DOHH2 (cell line): ENCODE data around the gene REN.

ENCODE experiments used
- H3F3A ChIP-seq: fragments of 200-600 bp; sonication (generic), shearing (Covaris generic); 2 replicates; pipeline ENCODE4 v1.6.0; 2016; ENCODE audit warnings: antibody characterized with exemption, mild to moderate bottlenecking; ENCODE audit not compliant: control insufficient read depth, insufficient read depth
- H3K27ac ChIP-seq: fragments of 200-600 bp; sonication (generic); 2 replicates; pipeline ENCODE4 v1.5.1; 2014; ENCODE audit warnings: low read depth, mild to moderate bottlenecking, low read length, moderate library complexity
- H3K27me3 ChIP-seq: fragments of 200-600 bp; sonication (generic); 2 replicates; pipeline ENCODE4 v1.6.1; 2014; ENCODE audit warnings: mild to moderate bottlenecking, low read length, mixed read lengths; ENCODE audit not compliant: control insufficient read depth
- H3K36me3 ChIP-seq: fragments of 200-600 bp; sonication (generic); 2 replicates; pipeline ENCODE4 v1.6.1; 2014; ENCODE audit warnings: mild to moderate bottlenecking, low read length, moderate library complexity, mixed read lengths; ENCODE audit not compliant: control insufficient read depth
- H3K4me1 ChIP-seq: fragments of 200-600 bp; sonication (generic); 2 replicates; pipeline ENCODE4 v1.6.1; 2014; ENCODE audit warnings: mild to moderate bottlenecking, low read length, mixed read lengths; ENCODE audit not compliant: control insufficient read depth
- H3K4me2 ChIP-seq: fragments of 200-600 bp; sonication (generic); 2 replicates; pipeline ENCODE4 v1.6.0; 2014; ENCODE audit warnings: mild to moderate bottlenecking, low read length, moderate library complexity
- H3K4me3 ChIP-seq: fragments of 200-600 bp; sonication (generic); 2 replicates; pipeline ENCODE4 v1.5.1; 2014; ENCODE audit warnings: mild to moderate bottlenecking, low read length, mixed read lengths
- H3K79me2 ChIP-seq: fragments of 200-600 bp; sonication (generic); 2 replicates; pipeline ENCODE4 v1.6.1; 2014; ENCODE audit warnings: mild to moderate bottlenecking, low read length, mixed read lengths; ENCODE audit not compliant: control insufficient read depth
- H3K9me2 ChIP-seq: fragments of 200-600 bp; sonication (generic); replicated peaks from 2 replicates; pipeline ENCODE4 v1.6.1; 2014; ENCODE audit warnings: mild to moderate bottlenecking, low read length, mixed read lengths; ENCODE audit not compliant: control insufficient read depth
- H3K9me3 ChIP-seq: fragments of 200-600 bp; sonication (generic); 2 replicates; pipeline ENCODE4 v1.6.1; 2014; ENCODE audit warnings: antibody characterized with exemption, low read length, mixed read lengths; ENCODE audit not compliant: control insufficient read depth, insufficient read depth
- H4K20me1 ChIP-seq: fragments of 200-600 bp; sonication (generic); 2 replicates; pipeline ENCODE4 v1.6.0; 2014; ENCODE audit warnings: low read depth, mild to moderate bottlenecking, antibody characterized with exemption, low read length, moderate library complexity; ENCODE audit not compliant: control insufficient read depth, insufficient read depth
- EZH2phosphoT487 ChIP-seq: fragments of 200-600 bp; sonication (generic); IDR thresholded peaks from 2 replicates; pipeline ENCODE4 v1.6.1; 2017; ENCODE audit warnings: borderline replicate concordance, mild to moderate bottlenecking, antibody characterized with exemption, low read length, moderate library complexity, mixed read lengths
- TF ChIP-seq, protein P1 (sequence below): fragments of 200-600 bp; sonication (generic); IDR thresholded peaks from one replicate; pipeline ENCODE4 v1.5.1; 2014; ENCODE audit warnings: antibody characterized with exemption, mild to moderate bottlenecking, low read depth, low read length; ENCODE audit not compliant: poor library complexity, severe bottlenecking

REN gene

DNA sequence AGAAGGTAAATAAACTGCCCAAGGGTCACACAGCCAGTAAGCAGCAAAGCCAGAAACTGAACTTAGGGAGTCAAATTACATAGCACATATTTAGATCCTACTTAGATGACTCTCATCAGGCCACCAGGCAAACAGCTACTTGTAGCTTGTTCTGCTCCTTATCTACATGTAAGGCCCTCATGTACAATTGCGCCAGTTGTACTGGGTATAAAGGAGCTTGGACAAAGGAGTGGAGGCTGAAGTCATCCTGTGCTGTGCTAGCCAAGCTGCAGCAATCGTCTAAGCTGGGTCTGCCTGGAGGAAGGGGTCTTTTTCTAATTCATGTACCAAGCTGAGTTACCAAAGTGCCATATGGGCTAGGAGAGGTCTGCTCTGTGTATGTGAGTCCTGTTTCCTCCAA is 27.0 kb downstream of the REN start:
- no peak overlapping the region for H3K4me3 ChIP-seq
- no peak for TF ChIP-seq EZH2phosphoT487
- TF ChIP-seq, protein P1, sequence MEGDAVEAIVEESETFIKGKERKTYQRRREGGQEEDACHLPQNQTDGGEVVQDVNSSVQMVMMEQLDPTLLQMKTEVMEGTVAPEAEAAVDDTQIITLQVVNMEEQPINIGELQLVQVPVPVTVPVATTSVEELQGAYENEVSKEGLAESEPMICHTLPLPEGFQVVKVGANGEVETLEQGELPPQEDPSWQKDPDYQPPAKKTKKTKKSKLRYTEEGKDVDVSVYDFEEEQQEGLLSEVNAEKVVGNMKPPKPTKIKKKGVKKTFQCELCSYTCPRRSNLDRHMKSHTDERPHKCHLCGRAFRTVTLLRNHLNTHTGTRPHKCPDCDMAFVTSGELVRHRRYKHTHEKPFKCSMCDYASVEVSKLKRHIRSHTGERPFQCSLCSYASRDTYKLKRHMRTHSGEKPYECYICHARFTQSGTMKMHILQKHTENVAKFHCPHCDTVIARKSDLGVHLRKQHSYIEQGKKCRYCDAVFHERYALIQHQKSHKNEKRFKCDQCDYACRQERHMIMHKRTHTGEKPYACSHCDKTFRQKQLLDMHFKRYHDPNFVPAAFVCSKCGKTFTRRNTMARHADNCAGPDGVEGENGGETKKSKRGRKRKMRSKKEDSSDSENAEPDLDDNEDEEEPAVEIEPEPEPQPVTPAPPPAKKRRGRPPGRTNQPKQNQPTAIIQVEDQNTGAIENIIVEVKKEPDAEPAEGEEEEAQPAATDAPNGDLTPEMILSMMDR, result no peak
- no peaks in the 10 kb centered on the region for H4K20me1 ChIP-seq
- H3F3A ChIP-seq, result no peaks in the 10 kb centered on the region
- peaks cover 20% of the 10 kb centered on the region; the same call in 1 of the 2 replicates for H3K27me3 ChIP-seq
- H3K79me2 ChIP-seq, result no peaks in the 10 kb centered on the region
- H3K4me1 ChIP-seq, result no peaks in the 10 kb centered on the region
- H3K27ac ChIP-seq, result no peak overlapping the region
- H3K9me2 ChIP-seq, result no peaks in the 10 kb centered on the region
- no peaks in the 10 kb centered on the region for H3K9me3 ChIP-seq
- H3K36me3 ChIP-seq, result no peaks in the 10 kb centered on the region
- no peak overlapping the region for H3K4me2 ChIP-seq

DNA sequence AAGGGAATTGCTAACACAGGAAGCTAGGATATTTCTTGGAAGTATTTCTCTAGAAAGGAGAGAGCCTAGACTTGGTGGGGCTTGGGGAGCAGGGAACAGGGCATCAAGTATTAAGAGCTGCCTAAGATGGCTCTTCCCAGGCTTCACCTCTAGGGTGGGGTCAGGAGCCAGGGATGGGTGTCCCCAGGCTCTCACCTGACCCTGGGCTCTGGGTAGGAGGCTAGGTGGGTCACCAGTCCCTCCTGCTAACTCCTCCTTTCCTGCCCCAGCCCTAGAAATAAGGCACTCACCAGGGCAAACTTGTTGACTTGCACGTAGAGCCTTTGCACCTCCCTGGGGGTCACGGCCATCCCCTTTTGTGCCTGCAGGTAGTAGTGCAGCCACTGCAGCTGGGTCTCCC is 29.3 kb downstream of the REN start:
- Histone ChIP-seq H3K9me3 (no peaks in the 10 kb centered on the region), H3K27me3 (peaks cover 23% of the 10 kb centered on the region; the same call in 1 of the 2 replicates), H3K4me2 (no peak overlapping the region), H3K4me1 (no peaks in the 10 kb centered on the region), H3K79me2 (no peaks in the 10 kb centered on the region), H3K27ac (no peak overlapping the region), H4K20me1 (no peaks in the 10 kb centered on the region), H3K36me3 (no peaks in the 10 kb centered on the region), H3F3A (no peaks in the 10 kb centered on the region), H3K9me2 (no peaks in the 10 kb centered on the region), H3K4me3 (no peak overlapping the region)
- no peak for TF ChIP-seq EZH2phosphoT487
- TF ChIP-seq, protein P1, result no peak

DNA sequence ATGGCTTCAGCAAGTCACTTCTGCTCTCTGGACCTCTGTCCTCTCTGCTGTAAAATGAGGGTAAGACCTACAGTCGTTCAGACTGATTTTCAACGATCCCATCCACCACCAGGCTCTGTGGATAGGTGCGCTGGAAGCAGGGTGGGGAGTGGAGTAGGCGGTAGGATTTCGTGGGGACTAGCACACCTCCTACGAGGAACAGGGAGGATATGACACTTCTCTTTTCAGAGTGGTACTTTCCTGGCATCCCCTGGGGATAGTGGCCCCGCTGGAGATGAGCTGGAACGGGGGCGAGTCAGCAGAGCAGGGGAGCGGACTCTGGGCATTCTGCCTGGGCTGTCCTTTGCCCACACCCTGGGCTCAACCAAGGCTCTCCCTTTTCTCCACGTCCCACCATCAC is 32.0 kb downstream of the REN start:
- Histone ChIP-seq H3K4me2 (no peak overlapping the region), H3K27me3 (peaks cover 20% of the 10 kb centered on the region; the same call in 1 of the 2 replicates), H3K36me3 (no peaks in the 10 kb centered on the region), H3K4me1 (no peaks in the 10 kb centered on the region), H3F3A (no peaks in the 10 kb centered on the region), H4K20me1 (no peaks in the 10 kb centered on the region), H3K9me2 (no peaks in the 10 kb centered on the region), H3K4me3 (no peak overlapping the region), H3K79me2 (no peaks in the 10 kb centered on the region), H3K27ac (no peak overlapping the region), H3K9me3 (no peaks in the 10 kb centered on the region)
- TF ChIP-seq, protein P1, result no peak
- TF ChIP-seq EZH2phosphoT487, result no peak
